ENCODE measurements around the gene FLOT1.
"Not testable (repeated sequence)": the region's sequence is repeated elsewhere in the genome, so short reads cannot be mapped to it uniquely, and the experiment has no call there.

The FLOT1 gene

GRCh38 chr6:30747300-30747687 lies 4.8 kb upstream of the FLOT1 start:
- no peak for DNase-seq (ENCODE audit: low spot score)

- peak; percentile 84 for DNase-seq (ENCODE audit: low spot score)
These were observed 1.7 kb upstream of the FLOT1 start, which contains the start of gene IER3 for GRCh38 chr6:30744054-30744805. TSS of gene IER3 (minus strand) at chr6:30744547. CDS start at chr6:30744518, 29 bp downstream.

GRCh38 chr6:30743099-30744053 lies 889 bp upstream of the FLOT1 start:
- no peak for DNase-seq (ENCODE audit: low spot score)

GRCh38 chr6:30741789-30742315 lies 635 bp downstream of the FLOT1 start:
- peak; percentile 80 for DNase-seq (ENCODE audit: low spot score)

- DNase-seq (ENCODE audit: low spot score) = no peak
These were observed 1.3 kb downstream of the FLOT1 start for GRCh38 chr6:30741063-30741779.

GRCh38 chr6:30740540-30740870 lies 2.0 kb downstream of the FLOT1 start:
- no peak for DNase-seq (ENCODE audit: low spot score)

- no peak for DNase-seq (ENCODE audit: low spot score)
These were observed 4.0 kb downstream of the FLOT1 start for GRCh38 chr6:30738532-30738931.

- DNase-seq (ENCODE audit: low spot score) = no peak
These were observed 6.7 kb downstream of the FLOT1 start for GRCh38 chr6:30735668-30736314.

GRCh38 chr6:30732237-30732943 lies 10.1 kb downstream of the FLOT1 start:
- no peak for DNase-seq (ENCODE audit: low spot score)

- DNase-seq (ENCODE audit: low spot score) = peak; percentile 77
These were observed 11.7 kb downstream of the FLOT1 start for GRCh38 chr6:30730601-30731435.

GRCh38 chr6:30727920-30728553 lies 14.4 kb downstream of the FLOT1 start:
- no peak for DNase-seq (ENCODE audit: low spot score)

GRCh38 chr6:30726506-30727413 lies 15.7 kb downstream of the FLOT1 start:
- DNase-seq (ENCODE audit: low spot score) = no peak

- no peak for DNase-seq (ENCODE audit: low spot score)
These were observed 16.6 kb downstream of the FLOT1 start for GRCh38 chr6:30725713-30726505.

GRCh38 chr6:30724906-30725667 lies 17.4 kb downstream of the FLOT1 start:
- DNase-seq (ENCODE audit: low spot score) = no peak

GRCh38 chr6:30723843-30724741 lies 18.4 kb downstream of the FLOT1 start:
- DNase-seq (ENCODE audit: low spot score) = not testable (repeated sequence)
